ENCODE data around the gene TSSC4.

GRCh38 chr11:2432628-2433071 lies 32.1 kb downstream of the TSSC4 start:
- TF ChIP-seq EP300 (IDR thresholded peaks at IDR 0.05) (no peak), POLR2A (IDR thresholded peaks at IDR 0.05) (no peak)
- TF ChIP-seq, protein P1, sequence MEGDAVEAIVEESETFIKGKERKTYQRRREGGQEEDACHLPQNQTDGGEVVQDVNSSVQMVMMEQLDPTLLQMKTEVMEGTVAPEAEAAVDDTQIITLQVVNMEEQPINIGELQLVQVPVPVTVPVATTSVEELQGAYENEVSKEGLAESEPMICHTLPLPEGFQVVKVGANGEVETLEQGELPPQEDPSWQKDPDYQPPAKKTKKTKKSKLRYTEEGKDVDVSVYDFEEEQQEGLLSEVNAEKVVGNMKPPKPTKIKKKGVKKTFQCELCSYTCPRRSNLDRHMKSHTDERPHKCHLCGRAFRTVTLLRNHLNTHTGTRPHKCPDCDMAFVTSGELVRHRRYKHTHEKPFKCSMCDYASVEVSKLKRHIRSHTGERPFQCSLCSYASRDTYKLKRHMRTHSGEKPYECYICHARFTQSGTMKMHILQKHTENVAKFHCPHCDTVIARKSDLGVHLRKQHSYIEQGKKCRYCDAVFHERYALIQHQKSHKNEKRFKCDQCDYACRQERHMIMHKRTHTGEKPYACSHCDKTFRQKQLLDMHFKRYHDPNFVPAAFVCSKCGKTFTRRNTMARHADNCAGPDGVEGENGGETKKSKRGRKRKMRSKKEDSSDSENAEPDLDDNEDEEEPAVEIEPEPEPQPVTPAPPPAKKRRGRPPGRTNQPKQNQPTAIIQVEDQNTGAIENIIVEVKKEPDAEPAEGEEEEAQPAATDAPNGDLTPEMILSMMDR (IDR thresholded peaks at IDR 0.05) = no peak
